Measurements from ENCODE around the gene OR51D1.

- no peak for TF ChIP-seq CTCF (IDR thresholded peaks at IDR 0.05; ENCODE audit: low read length)
- no peak for TF ChIP-seq EZH2 (optimal IDR thresholded peaks at IDR 0.05; ENCODE audit: low read depth, low read length)
Measured at GRCh38 chr11:4636136-4636535, 1.1 kb upstream of the OR51D1 start.

Data from MM.1S (cell line).